HepG2 (cell line): ENCODE data around the gene UGGT1. TPM values are rescaled to one million over a fixed set of nuclear protein-coding genes. Genes with fewer than 3 reads are reported as not detected.

Source experiments
- ATM ChIP-seq: fragments of 450-650 bp; IDR thresholded peaks from 2 replicates; pipeline ENCODE4 v1.7.1; 2017; ENCODE audit warnings: mild to moderate bottlenecking, borderline replicate concordance
- FOXC1 ChIP-seq: sonication (generic); formaldehyde crosslinking; IDR thresholded peaks from 2 replicates; pipeline ENCODE4 v1.8.0; 2022; ENCODE audit warnings: mild to moderate bottlenecking, missing genetic modification reagents, borderline replicate concordance
- GTF2F1 ChIP-seq: fragments of 150-350 bp; IDR thresholded peaks from 2 replicates; pipeline ENCODE4 v1.6.1; 2014; ENCODE audit warnings: low read length
- KMT2B ChIP-seq: IDR thresholded peaks from 2 replicates; pipeline ENCODE4 v1.6.1; 2016; ENCODE audit warnings: missing genetic modification reagents, missing compliant biosample characterization
- MYC ChIP-seq: sonication (generic); formaldehyde crosslinking; IDR thresholded peaks from 2 replicates; pipeline ENCODE4 v1.9.0; 2021; ENCODE audit warnings: missing genetic modification reagents, borderline replicate concordance
- NFKB2 ChIP-seq: sonication (generic); formaldehyde crosslinking; IDR thresholded peaks from 2 replicates; pipeline ENCODE4 v1.4.0; 2020; ENCODE audit warnings: missing genetic modification reagents, borderline replicate concordance
- NRL ChIP-seq: sonication (generic); formaldehyde crosslinking; IDR thresholded peaks from 2 replicates; pipeline ENCODE4 v1.5.0; 2020; ENCODE audit warnings: missing genetic modification reagents, mild to moderate bottlenecking, moderate library complexity, borderline replicate concordance
- PCBP2 ChIP-seq: fragments of 200-400 bp; formaldehyde crosslinking; optimal IDR thresholded peaks from 2 replicates; pipeline ENCODE3; 2018; ENCODE audit warnings: low read length, low read depth; ENCODE audit not compliant: poor library complexity, severe bottlenecking
- REL ChIP-seq: sonication (generic); formaldehyde crosslinking; conservative IDR thresholded peaks from 2 replicates; pipeline ENCODE4 v1.8.0; 2022; ENCODE audit warnings: mild to moderate bottlenecking, missing genetic modification reagents, moderate library complexity
- ZNF264 ChIP-seq: sonication (generic); formaldehyde crosslinking; IDR thresholded peaks from 2 replicates; pipeline ENCODE4 v1.4.0; 2020; ENCODE audit warnings: missing genetic modification reagents
- ZNF431 ChIP-seq: sonication (generic); formaldehyde crosslinking; IDR thresholded peaks from 2 replicates; pipeline ENCODE4 v1.9.0; 2022; ENCODE audit warnings: missing genetic modification reagents, low read depth, mild to moderate bottlenecking, borderline replicate concordance
- ZNF441 ChIP-seq: sonication (generic); formaldehyde crosslinking; IDR thresholded peaks from 2 replicates; pipeline ENCODE4 v1.7.0; 2021; ENCODE audit warnings: missing genetic modification reagents, borderline replicate concordance
- ZNF496 ChIP-seq: sonication (generic); formaldehyde crosslinking; IDR thresholded peaks from 2 replicates; pipeline ENCODE4 v1.8.1; 2023; ENCODE audit warnings: mild to moderate bottlenecking, moderate library complexity, missing genetic modification reagents; ENCODE audit not compliant: insufficient replicate concordance
- ZNF567 ChIP-seq: sonication (generic); formaldehyde crosslinking; IDR thresholded peaks from 2 replicates; pipeline ENCODE4 v1.8.1; 2023; ENCODE audit warnings: mild to moderate bottlenecking, missing genetic modification reagents, borderline replicate concordance
- ZNF589 ChIP-seq: sonication (generic); formaldehyde crosslinking; conservative IDR thresholded peaks from 2 replicates; pipeline ENCODE4 v1.8.0; 2022; ENCODE audit warnings: mild to moderate bottlenecking, moderate library complexity, missing genetic modification reagents
- ZNF75D ChIP-seq: sonication (generic); formaldehyde crosslinking; IDR thresholded peaks from 2 replicates; pipeline ENCODE4 v1.8.1; 2023; ENCODE audit warnings: missing genetic modification reagents, mild to moderate bottlenecking, borderline replicate concordance
- ZNF782 ChIP-seq: sonication (generic); formaldehyde crosslinking; IDR thresholded peaks from 2 replicates; pipeline ENCODE4 v1.4.0; 2020; ENCODE audit warnings: missing genetic modification reagents, mild to moderate bottlenecking, borderline replicate concordance
- ZSCAN31 ChIP-seq: sonication (generic); formaldehyde crosslinking; IDR thresholded peaks from 2 replicates; pipeline ENCODE4 v1.5.0; 2020; ENCODE audit warnings: low read depth, mild to moderate bottlenecking, missing genetic modification reagents
- polyA plus RNA-seq, 8 experiments: library from polyadenylated mRNA; depleted of rRNA in 3 of 8; stranded (reverse) in 7 of 8; unstranded in 1 of 8; fragments of >200 nt; fragmentation: Illumina TruSeq in 4 of 8; extraction: Trizol in 4 of 8; gene quantifications; 2 replicates each; pipeline versions ENCODE4 v1.2.1 to v1.2.3, GENCODE V29; 2011 to 2016; ENCODE audit warnings: low read depth in 4 of 8, missing spikeins in 1 of 8, mixed read lengths in 1 of 8; ENCODE audit not compliant: insufficient read depth in 1 of 8
- total RNA-seq, 5 experiments: library from RNA; depleted of rRNA; stranded (reverse); fragments of >200 nt; fragmentation: Illumina TruSeq; extraction: Trizol; gene quantifications; 2 replicates each; pipeline ENCODE4 v1.2.3, GENCODE V29; 2016; ENCODE audit warnings: low read depth in 1 of 5
- TF ChIP-seq, protein P1 (sequence below): sonication (generic); formaldehyde crosslinking; IDR thresholded peaks from 2 replicates; pipeline ENCODE4 v1.4.0; 2020; ENCODE audit warnings: mild to moderate bottlenecking, missing genetic modification reagents
- TF ChIP-seq, protein P2 (sequence below): sonication (generic); formaldehyde crosslinking; IDR thresholded peaks from 2 replicates; pipeline ENCODE4 v1.5.0; 2020; ENCODE audit warnings: missing genetic modification reagents
- TF ChIP-seq, protein P3 (sequence below): sonication (generic); formaldehyde crosslinking; conservative IDR thresholded peaks from 2 replicates; pipeline ENCODE4 v1.4.0; 2020; ENCODE audit warnings: missing genetic modification reagents
- TF ChIP-seq, protein P4 (sequence below): sonication (generic); formaldehyde crosslinking; IDR thresholded peaks from 2 replicates; pipeline ENCODE4 v1.8.1; 2023; ENCODE audit warnings: mild to moderate bottlenecking, moderate library complexity, missing genetic modification reagents
- TF ChIP-seq, protein P5 (sequence below): fragments of 450-650 bp; IDR thresholded peaks from 2 replicates; pipeline ENCODE4 v1.6.1; 2017

The UGGT1 gene
- total and polyA plus RNA-seq, 2 of the 13 experiments (the other 11 are each of a cell fraction or from before 2014, with no cell fraction given): 35.8 to 83.2 TPM

DNA sequence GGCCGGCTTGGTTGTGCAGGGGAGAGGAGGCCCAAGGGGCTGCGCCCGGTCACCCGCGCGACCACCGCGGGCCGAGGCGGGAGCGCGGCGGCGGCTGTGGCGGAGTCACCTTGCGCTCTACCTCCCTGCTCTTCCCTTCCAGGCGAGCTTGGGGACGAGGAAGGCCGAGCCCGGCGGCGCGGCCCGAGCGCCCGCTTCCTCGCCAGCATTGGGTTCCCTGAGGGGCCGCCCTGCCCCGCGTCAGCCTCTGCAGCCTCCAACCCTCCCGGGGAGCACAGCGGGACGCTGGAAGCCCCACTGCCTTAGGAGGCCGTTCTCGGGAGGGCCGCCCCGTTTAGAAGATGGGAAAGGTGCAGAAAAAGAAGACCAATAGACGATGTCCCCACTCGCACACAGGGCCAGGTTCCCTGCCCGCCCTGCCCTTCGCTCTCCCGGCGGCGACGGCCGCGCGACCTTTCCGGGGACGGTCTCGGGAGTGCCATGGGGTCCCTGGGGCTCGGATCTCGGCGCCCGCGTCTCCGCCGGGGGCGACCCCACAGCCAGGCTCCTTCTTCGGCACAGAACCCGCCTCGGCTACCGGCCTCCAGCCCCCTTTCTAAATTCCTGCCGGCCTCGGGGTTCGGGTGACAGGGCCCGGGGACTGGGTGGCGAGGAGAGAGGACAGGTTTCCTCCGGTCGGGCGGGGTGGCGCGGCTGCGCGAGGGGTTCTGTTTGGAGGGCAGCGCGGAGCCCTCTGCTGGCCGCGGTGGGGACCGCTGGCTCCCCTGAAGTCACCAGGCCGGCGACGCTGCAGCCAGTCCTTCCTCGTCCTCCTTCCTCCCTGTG lies 142.2 kb downstream of the UGGT1 start (continued):
- TF ChIP-seq, protein P1, sequence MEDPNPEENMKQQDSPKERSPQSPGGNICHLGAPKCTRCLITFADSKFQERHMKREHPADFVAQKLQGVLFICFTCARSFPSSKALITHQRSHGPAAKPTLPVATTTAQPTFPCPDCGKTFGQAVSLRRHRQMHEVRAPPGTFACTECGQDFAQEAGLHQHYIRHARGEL (CRISPR knock-in tag): no peak
- TF ChIP-seq ZNF75D (CRISPR knock-in tag): no peak
- TF ChIP-seq, protein P2, sequence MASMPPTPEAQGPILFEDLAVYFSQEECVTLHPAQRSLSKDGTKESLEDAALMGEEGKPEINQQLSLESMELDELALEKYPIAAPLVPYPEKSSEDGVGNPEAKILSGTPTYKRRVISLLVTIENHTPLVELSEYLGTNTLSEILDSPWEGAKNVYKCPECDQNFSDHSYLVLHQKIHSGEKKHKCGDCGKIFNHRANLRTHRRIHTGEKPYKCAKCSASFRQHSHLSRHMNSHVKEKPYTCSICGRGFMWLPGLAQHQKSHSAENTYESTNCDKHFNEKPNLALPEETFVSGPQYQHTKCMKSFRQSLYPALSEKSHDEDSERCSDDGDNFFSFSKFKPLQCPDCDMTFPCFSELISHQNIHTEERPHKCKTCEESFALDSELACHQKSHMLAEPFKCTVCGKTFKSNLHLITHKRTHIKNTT (CRISPR knock-in tag): no peak
- TF ChIP-seq PCBP2: no peak
- TF ChIP-seq REL (CRISPR knock-in tag): no peak; the same call in 1 of the 2 replicates
- TF ChIP-seq ZNF782 (CRISPR knock-in tag): peak; percentile 37; the same call in 1 of the 2 replicates
- TF ChIP-seq, protein P3, sequence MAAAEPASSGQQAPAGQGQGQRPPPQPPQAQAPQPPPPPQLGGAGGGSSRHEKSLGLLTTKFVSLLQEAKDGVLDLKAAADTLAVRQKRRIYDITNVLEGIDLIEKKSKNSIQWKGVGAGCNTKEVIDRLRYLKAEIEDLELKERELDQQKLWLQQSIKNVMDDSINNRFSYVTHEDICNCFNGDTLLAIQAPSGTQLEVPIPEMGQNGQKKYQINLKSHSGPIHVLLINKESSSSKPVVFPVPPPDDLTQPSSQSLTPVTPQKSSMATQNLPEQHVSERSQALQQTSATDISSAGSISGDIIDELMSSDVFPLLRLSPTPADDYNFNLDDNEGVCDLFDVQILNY (CRISPR knock-in tag): no peak
- TF ChIP-seq FOXC1 (CRISPR knock-in tag): peak; percentile 76; the same call in 1 of the 2 replicates
- TF ChIP-seq ZNF496 (CRISPR knock-in tag): no peak
- TF ChIP-seq GTF2F1: no peak
- 0 out of 2 replicates have a peak, but pooled peaks have one; percentile 85 for TF ChIP-seq ZNF567 (CRISPR knock-in tag)
- peak; percentile 57; the same call in 1 of the 2 replicates for TF ChIP-seq KMT2B
- no peak for TF ChIP-seq ZNF431 (CRISPR knock-in tag)
- TF ChIP-seq NRL (CRISPR knock-in tag): peak; percentile 94
- TF ChIP-seq NFKB2 (CRISPR knock-in tag): peak; percentile 72
- TF ChIP-seq MYC: peak; percentile 87
- peak; percentile 81; the same call in 1 of the 2 replicates for TF ChIP-seq ZNF264 (CRISPR knock-in tag)
- TF ChIP-seq ATM: no peak
- TF ChIP-seq, protein P4, sequence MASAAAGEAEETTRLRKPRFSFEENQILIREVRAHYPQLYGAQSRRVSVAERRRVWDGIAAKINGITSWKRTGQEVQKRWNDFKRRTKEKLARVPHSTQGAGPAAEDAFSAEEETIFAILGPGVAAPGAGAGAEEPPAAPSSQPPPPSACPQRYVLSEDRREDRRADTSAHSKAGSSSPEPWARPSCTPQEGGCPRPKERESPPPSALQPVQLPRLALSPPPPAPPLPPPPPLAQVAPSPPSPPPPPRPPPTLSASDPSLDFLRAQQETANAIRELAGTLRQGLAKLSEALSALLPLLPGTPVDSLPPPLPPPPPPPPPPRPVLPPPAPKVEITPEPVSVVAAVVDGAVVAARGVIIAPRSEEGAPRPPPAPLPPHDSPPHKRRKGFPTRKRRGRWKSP (CRISPR knock-in tag): peak; percentile 82
- TF ChIP-seq ZNF441: peak; percentile 36; the same call in 1 of the 2 replicates
- peak; percentile 71; the same call in 1 of the 2 replicates for TF ChIP-seq ZSCAN31 (CRISPR knock-in tag)
- no peak; the same call in 1 of the 2 replicates for TF ChIP-seq ZNF589 (CRISPR knock-in tag)
- TF ChIP-seq, protein P5, sequence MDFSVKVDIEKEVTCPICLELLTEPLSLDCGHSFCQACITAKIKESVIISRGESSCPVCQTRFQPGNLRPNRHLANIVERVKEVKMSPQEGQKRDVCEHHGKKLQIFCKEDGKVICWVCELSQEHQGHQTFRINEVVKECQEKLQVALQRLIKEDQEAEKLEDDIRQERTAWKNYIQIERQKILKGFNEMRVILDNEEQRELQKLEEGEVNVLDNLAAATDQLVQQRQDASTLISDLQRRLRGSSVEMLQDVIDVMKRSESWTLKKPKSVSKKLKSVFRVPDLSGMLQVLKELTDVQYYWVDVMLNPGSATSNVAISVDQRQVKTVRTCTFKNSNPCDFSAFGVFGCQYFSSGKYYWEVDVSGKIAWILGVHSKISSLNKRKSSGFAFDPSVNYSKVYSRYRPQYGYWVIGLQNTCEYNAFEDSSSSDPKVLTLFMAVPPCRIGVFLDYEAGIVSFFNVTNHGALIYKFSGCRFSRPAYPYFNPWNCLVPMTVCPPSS: no peak
